Measurements from ENCODE around the gene FGA. TPM values are rescaled to one million over a fixed set of nuclear protein-coding genes. Genes with fewer than 3 reads are reported as not detected.

Gene FGA
- total RNA-seq, 2 experiments from 2014 or later: not detected

DNA sequence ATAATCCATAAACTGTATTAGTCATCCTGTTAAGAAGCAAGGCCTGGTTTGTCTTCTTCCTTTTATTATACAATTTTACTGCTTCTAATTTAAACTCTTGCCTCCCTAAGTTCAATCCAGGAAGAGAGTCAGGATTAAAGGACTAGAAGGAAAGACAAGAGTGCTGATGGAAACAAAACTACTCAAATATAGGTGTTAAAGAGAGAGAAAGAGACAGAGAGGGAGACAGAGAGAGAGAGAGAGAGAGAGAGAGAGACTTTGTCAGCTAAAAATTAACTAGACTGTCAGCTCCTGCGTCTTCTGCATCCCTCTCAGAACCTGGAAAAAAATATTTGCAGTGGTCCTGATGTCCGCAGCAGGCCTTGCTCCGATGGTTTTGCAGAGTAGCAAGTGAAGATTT is 35.4 kb upstream of the FGA start:
- no peaks in the 10 kb centered on the region for H3K4me1 Mint-ChIP-seq (ENCODE audit: low read depth)
- no peak overlapping the region for H3K27ac Mint-ChIP-seq
- TF ChIP-seq, protein P1, sequence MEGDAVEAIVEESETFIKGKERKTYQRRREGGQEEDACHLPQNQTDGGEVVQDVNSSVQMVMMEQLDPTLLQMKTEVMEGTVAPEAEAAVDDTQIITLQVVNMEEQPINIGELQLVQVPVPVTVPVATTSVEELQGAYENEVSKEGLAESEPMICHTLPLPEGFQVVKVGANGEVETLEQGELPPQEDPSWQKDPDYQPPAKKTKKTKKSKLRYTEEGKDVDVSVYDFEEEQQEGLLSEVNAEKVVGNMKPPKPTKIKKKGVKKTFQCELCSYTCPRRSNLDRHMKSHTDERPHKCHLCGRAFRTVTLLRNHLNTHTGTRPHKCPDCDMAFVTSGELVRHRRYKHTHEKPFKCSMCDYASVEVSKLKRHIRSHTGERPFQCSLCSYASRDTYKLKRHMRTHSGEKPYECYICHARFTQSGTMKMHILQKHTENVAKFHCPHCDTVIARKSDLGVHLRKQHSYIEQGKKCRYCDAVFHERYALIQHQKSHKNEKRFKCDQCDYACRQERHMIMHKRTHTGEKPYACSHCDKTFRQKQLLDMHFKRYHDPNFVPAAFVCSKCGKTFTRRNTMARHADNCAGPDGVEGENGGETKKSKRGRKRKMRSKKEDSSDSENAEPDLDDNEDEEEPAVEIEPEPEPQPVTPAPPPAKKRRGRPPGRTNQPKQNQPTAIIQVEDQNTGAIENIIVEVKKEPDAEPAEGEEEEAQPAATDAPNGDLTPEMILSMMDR (IDR thresholded peaks at IDR 0.05): no peak
- ChIA-PET CTCF (interaction anchor here (0.7 to 10.8 kb wide), 9 partner anchors 7 to 682 kb away, joined by 3 to 209 read pairs (median 4); partner anchors contain the start of genes LRAT and PLRG1), POLR2A (no interaction called here)
- intact Hi-C loops (cut with micrococcal nuclease): no loop called here
- no peak overlapping the region for H3K4me3 Mint-ChIP-seq
- H3K9me3 Mint-ChIP-seq: no peaks in the 10 kb centered on the region
- DNase-seq (no peak), ATAC-seq (no peak)
- no peaks in the 10 kb centered on the region for H3K36me3 Mint-ChIP-seq (ENCODE audit: low read depth)
- peaks cover 18% of the 10 kb centered on the region for H3K27me3 Mint-ChIP-seq

DNA sequence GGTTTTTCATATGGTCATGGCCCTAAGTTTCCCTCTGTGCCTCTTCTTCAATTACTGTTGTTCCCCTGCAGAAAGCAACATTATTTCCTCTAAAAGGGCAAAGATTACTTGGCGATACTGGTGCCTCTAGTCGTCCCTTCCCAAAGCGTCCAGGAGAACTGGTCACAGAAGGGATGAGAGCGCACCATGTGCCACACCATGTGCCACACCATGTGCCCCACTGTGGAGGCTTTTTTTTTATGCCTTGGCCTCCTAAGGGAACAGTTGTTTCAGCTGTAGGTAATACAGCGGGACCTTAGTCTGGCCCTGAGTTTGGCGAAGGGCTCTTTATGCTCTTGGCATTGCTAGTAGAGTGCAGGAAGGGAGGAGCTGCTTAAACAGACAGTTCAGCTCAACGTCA is 33.5 kb upstream of the FGA start:
- H3K36me3 Mint-ChIP-seq (ENCODE audit: low read depth): no peaks in the 10 kb centered on the region
- intact Hi-C loops (cut with micrococcal nuclease): no loop called here
- H3K9me3 Mint-ChIP-seq: no peaks in the 10 kb centered on the region
- POLR2A ChIA-PET: no interaction called here
- H3K27ac Mint-ChIP-seq: no peak overlapping the region
- H3K4me3 Mint-ChIP-seq: no peak overlapping the region
- peaks cover 10% of the 10 kb centered on the region for H3K27me3 Mint-ChIP-seq
- DNase-seq (no peak), ATAC-seq (no peak)
- CTCF ChIA-PET: interaction anchor here (1.7 to 10.8 kb wide), 6 partner anchors 9 to 73 kb away, joined by 3 to 209 read pairs (median 10); partner anchors contain the start of gene PLRG1
- no peaks in the 10 kb centered on the region for H3K4me1 Mint-ChIP-seq (ENCODE audit: low read depth)
- TF ChIP-seq, protein P1 (IDR thresholded peaks at IDR 0.05): no peak

DNA sequence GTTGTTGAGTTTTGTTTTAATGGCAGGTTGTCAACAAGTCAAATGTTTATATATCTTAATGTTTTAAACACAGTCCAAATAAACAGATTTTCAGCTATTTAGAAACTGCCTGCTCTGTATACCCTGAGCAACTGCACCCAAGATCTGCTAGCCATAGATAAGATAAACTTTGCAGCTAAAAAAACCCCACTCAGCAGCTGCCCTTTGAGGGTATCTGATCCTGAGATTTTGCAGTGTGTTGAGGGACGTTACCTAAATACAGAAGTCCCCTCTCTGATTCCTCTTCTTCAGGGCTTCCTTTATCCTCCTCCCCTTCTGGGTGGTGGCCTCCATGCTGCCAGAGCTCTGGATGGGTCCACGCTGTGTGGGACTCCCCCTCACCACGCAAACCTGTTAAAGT is 32.9 kb upstream of the FGA start:
- peaks cover 11% of the 10 kb centered on the region for H3K27me3 Mint-ChIP-seq
- no peak overlapping the region for H3K27ac Mint-ChIP-seq
- ATAC-seq (no peak), DNase-seq (no peak)
- no peak overlapping the region for H3K4me3 Mint-ChIP-seq
- ChIA-PET POLR2A (no interaction called here), CTCF (interaction anchor here (1.7 to 10.8 kb wide), 6 partner anchors 10 to 73 kb away, joined by 3 to 209 read pairs (median 10); partner anchors contain the start of gene PLRG1)
- no peaks in the 10 kb centered on the region for H3K9me3 Mint-ChIP-seq
- no peaks in the 10 kb centered on the region for H3K36me3 Mint-ChIP-seq (ENCODE audit: low read depth)
- intact Hi-C loops (cut with micrococcal nuclease): no loop called here
- TF ChIP-seq, protein P1 (IDR thresholded peaks at IDR 0.05): no peak
- no peaks in the 10 kb centered on the region for H3K4me1 Mint-ChIP-seq (ENCODE audit: low read depth)

DNA sequence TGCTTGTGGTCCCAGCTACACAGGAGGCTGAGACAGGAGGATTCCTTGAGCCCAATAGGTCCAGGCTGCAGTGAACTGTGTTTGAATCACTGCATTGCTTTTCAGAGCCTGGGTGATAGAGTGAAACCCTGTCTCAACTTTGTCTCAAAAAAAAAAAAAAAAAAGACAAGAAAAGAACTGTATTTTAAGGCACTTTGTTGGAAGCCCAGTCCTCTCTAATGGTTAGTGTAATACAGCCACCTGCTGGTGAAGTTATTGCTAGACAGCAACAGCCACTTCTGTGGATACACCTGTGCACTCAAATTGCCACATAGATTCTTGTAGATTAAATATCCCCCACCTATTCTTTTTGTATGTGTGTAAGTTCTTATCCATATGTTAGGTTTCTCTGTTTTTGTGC is 32.1 kb upstream of the FGA start:
- H3K27me3 Mint-ChIP-seq: peaks cover 12% of the 10 kb centered on the region
- ChIA-PET POLR2A (no interaction called here), CTCF (interaction anchor here (0.7 to 10.8 kb wide), 9 partner anchors 9 to 72 kb away, joined by 3 to 209 read pairs (median 7); partner anchors contain the start of gene PLRG1)
- intact Hi-C loops (cut with micrococcal nuclease): no loop called here
- no peaks in the 10 kb centered on the region for H3K4me1 Mint-ChIP-seq (ENCODE audit: low read depth)
- H3K27ac Mint-ChIP-seq: no peak overlapping the region
- peak; percentile 16 for DNase-seq
- no peaks in the 10 kb centered on the region for H3K9me3 Mint-ChIP-seq
- TF ChIP-seq, protein P1 (IDR thresholded peaks at IDR 0.05): peak; percentile 51
- no peak for ATAC-seq
- no peaks in the 10 kb centered on the region for H3K36me3 Mint-ChIP-seq (ENCODE audit: low read depth)
- no peak overlapping the region for H3K4me3 Mint-ChIP-seq

DNA sequence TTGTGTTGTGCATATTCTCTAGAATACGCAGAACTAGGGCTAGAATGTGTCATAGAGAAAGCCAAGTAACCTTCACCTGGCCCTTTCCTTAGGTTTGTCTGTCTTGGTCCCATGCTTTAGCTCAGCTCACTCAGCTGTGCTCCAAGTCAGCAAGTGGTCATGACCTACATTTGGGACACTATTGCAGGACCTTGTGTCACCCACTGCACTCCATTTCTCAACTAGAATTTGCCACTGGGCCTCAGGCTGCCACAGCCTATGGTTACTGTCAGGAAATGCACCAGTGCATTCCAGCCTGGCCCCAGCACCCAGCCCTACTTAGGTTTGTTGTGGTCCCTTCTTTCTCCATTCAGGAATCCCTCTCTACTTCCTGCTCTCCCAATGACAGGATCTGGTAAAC is 29.6 kb upstream of the FGA start:
- TF ChIP-seq, protein P1 (IDR thresholded peaks at IDR 0.05): no peak
- intact Hi-C loops (cut with micrococcal nuclease): no loop called here
- H3K9me3 Mint-ChIP-seq: no peaks in the 10 kb centered on the region
- peaks cover 7% of the 10 kb centered on the region for H3K4me1 Mint-ChIP-seq (ENCODE audit: low read depth)
- no peak overlapping the region for H3K4me3 Mint-ChIP-seq
- H3K36me3 Mint-ChIP-seq (ENCODE audit: low read depth): no peaks in the 10 kb centered on the region
- H3K27me3 Mint-ChIP-seq: peaks cover 5% of the 10 kb centered on the region
- ChIA-PET CTCF (interaction anchor here (1.1 to 10.8 kb wide), 7 partner anchors 10 to 69 kb away, joined by 3 to 209 read pairs (median 6); partner anchors contain the start of gene PLRG1), POLR2A (no interaction called here)
- no peak for DNase-seq
- no peak overlapping the region for H3K27ac Mint-ChIP-seq
- no peak for ATAC-seq
